GM21723 (cell line): ENCODE results near the gene CMIP.
"Not testable (repeated sequence)": the region's sequence is repeated elsewhere in the genome, so short reads cannot be mapped to it uniquely, and the experiment has no call there.

Experiments used
- ATAC-seq: cut with Tn5 transposase; IDR thresholded peaks from one replicate; pipeline ENCODE4 v1.9.1; 2021; ENCODE audit warnings: mild to moderate bottlenecking, moderate library complexity; ENCODE audit not compliant: unreplicated experiment

The CMIP gene

DNA sequence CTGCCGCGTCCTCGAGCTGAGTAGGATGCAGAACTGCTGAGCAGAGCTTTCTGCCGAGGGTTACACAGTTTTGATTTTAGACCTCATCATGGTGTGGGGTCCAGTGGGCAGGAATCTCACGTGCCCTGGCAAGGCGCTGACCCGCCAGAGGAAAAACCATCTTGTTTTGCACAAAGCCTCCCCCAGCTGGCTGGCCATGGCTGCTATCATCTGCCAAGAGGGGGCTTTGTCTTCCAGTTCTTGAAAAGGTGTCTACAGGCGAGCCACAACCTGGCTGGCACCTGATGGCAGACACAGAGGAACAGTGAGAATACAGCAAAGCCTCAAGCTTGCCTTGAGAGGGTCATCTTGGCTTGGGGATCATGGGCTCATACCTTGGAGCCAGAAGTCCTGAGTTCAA lies 118.3 kb downstream of the CMIP start:
- no peak for ATAC-seq

DNA sequence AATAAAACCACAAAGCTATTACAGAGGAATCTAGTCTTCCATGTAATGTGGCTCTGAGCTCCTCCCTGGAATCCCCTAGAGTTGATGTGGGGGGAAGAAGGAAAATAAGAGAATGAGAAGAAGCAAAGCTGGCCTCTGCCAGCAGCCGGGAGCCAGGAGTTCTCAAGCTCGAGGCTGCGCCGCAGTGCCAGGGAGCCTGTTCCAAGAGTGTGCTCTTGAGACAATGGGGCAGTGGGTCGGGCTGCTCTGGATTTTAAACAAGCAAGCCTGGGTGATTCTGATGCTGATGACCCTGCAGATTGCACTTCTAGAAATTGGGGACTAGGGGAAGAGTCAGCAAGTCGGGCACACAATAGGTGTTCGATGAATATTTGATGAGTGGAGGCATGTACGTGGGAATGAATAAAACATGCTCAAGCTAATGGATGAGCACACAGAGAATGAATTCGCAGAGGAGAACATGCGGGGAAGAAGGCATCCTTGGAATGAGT lies 119.9 kb downstream of the CMIP start:
- no peak for ATAC-seq

DNA sequence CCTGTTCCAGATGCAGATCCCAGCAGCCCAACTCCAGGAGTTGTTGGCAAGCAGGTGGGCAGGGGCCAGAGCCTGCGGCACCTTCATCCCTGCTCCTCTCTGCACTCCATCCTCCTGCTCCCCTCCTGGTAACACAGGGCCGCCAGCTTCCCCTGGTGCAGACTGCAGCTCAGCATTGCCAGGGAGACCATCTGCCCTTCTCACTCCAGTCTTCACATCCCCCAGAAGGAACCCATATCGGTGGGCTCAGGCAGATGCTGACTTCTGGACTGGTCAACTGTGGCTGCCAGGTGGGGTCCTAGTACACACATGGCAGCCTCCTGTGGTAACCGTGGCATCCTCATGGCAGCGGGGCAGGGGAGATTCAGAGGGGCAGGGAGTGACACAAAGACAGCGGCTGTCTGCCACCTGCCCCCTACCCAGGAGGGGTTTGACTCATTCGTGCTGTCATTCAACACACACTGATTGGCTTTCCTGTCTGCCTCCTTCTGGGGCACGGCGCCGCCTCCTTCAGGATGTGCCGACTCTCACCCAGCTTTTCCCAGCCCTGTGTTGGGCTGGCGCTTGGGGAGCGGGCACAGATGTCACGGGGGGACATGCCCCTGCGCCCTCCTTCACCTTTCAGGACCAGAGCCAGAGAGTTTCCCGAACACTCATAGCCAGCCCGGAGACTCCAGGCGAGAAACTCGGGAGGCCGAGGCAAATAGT lies 120.9 kb downstream of the CMIP start:
- no peak for ATAC-seq

DNA sequence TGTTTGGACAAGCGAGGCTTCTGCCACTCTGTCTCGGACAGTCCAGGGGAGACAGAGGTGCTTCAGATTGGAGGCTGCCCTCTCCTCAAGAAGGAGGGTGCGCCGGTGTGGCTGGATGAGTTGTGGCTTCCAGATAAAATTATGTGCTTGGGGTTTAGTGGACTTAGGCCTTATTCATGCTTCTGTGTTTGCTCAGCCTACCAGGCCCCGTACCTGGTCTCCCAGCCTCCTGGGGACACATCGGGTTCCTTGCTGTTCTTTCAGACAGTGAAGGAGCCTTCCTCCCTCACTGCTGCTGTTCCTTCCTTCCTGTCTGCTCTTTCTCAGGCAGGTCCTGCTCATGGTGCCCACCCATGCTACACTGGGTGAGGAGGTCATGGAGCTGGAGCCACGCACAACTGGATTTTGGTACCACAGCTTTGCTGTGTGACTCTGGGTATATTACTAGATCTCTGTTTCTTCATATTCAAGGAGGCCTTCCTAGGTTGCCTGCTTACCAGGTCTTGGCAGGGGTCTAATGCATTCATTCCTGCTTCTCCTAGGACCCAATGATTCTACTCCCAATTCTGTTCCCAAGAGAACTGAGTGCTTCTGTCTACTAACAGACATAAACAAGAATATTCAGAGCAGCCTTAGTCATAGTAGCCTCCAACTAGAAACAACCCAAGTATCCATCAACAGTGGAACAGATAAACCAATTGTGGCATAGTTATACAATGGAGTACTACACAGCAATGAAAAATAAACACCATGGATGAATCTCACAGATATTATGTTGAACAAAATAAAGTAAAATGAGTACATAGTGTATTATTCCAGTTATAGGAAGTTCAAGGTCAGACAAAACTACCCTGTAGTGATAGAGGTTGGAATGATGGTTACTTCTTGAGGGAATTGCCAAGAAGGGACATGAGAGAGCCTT lies 121.7 kb downstream of the CMIP start:
- no peak for ATAC-seq

DNA sequence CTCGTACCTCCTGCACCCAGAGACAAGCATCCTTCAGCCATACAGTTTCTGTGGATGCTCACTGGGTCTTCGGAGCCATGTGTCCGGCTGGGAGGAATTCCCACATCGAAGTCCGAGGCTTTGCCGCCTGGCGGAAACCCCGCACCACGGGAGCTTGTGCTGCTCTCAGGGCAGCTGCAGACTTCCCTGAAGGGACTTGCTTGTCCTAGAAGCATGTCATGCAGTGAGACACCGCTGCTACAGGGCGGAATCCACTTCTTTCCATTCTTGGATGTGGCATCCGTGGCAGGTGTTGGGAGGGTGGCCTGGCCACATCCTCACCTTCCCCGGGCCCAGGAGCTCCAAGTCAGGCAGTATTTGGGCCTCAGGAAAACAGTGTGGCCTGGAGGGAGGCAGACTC lies 122.5 kb downstream of the CMIP start:
- no peak for ATAC-seq

DNA sequence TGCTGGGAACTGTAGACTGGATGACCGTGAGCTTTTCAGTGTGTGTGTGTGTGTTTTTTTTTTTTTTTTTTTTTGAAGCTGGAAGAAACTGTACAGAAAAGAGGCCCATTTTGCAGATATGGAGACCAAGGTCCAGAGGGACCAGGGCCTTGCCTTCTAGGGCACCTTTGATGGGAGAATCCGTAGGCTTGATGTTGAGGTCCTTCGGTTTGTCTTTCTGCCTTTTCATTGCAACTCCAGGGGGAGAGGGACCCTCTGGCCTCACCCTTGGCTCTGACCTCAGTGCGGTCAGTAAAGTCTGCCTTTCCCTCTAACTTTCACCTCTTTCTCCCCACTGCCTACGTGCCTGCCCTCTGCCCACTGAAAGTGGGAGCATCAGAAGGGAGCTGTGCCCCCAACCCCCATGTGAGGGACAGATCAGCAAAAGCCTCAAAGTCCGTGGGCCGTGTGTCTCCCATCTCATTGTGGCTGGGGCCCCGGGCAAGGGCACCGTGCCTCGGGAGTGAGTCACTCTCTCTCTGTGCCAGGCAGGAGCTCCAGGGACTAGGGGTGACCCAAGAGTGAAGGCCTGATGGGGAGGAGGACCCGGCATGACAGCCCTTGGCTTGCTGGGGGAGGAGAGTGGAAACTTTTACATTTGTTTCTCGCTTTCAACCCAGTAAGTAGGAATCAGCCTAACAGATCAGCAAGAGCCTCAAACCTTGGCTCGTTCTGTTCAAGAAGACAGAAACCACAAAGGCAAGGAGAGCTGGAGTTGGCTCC lies 123.6 kb downstream of the CMIP start:
- ATAC-seq = no peak

DNA sequence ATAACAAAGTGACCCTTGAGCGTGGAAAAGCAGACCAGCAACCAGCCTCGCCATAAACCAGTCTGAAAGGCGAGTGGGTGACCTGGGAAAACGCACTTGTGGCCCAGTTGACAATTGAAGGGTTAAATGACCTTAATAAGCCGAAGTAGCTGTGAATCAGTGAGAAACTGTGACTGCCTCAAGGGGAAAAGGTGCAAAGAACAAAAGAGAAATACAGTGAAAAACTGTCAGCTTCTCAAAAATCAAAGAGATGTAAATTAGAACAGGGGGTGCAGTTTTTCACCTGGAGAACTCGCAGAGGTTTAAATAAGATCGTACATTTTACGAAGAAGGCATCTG lies 124.1 kb downstream of the CMIP start:
- ATAC-seq = no peak

DNA sequence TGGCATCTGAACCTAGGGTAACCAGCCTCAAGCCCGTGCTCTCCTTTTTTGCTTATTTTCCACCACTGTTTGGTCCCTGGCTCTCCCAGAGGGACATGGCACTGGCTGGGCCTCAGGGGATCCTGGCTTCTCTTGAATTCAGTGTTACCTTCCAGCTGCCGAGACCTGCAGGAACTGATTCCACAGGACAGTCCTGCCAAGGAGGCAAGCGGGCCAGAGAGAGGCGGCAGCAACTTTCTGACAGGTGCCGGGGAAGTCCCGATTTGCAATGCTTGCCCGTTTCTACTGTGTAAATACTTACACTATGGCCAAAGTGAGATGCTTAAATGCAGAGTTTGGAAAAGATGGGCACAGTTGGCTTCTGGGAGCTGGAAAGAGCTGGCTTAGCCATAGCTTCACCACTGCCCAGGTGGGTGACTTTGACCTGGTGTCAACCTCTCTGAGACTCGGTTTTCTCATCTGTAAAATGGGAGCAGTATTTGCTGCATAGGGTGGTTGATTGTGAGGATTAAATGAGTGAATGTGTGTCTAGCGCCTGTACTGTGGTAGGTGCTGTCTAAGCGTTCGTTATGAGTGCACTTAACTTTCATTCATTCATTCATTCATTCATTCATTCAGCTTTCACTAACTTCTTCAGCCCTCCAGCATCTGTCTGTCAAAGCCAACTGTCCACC lies 124.9 kb downstream of the CMIP start:
- no peak for ATAC-seq

DNA sequence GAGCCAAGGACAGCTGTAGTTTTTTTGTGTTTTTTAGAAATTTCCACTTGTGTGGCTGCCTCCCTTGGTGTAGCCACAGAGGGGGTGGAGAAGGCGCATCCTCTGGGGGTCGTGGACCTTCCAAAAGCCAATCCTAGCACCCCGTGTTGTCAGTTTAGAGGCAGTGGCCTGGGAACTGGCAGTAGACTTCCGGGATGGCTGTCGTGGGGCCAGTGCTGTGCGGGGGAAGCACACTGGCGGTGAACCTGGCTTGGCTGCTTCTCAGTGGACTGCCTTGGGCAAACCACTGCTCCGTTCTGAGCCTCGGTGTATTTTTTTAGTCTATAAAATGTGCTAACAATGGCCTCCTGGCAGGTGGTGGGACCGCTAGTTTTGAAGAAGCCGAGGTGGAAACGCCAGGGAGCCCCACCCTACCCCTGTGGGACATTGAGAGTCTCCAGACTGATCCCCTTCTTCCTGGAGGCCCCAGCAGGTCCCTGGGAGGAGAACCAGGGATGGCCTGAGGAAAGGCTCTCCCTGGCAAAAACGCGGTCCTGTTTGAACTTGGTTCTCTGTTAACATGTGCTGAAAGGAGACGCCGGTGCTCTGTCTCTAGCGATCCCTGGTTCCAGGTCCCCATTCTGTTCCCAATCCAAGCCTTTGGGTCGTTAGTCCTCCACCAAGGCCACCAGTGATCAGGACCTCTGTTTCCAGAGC lies 125.7 kb downstream of the CMIP start:
- no peak for ATAC-seq

DNA sequence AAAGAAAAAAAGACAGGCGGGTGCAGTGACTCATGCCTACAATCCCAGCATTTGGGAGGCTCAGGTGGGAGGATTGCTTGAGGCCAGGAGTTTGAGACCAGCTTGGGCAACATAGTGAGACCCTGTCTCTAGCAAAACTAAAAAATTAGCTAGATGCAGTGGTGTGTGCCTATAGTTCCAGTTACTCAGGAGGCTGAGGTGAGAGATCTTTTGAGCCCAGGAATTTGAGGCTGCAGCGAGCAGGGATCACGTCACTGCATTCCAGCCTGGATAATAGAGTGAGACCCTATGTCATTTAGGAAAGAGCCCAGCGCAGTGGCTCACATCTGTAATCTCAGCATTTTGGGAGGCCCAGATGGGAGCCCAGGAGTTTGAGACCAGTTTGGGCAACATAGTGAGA lies 126.6 kb downstream of the CMIP start:
- ATAC-seq = no peak

DNA sequence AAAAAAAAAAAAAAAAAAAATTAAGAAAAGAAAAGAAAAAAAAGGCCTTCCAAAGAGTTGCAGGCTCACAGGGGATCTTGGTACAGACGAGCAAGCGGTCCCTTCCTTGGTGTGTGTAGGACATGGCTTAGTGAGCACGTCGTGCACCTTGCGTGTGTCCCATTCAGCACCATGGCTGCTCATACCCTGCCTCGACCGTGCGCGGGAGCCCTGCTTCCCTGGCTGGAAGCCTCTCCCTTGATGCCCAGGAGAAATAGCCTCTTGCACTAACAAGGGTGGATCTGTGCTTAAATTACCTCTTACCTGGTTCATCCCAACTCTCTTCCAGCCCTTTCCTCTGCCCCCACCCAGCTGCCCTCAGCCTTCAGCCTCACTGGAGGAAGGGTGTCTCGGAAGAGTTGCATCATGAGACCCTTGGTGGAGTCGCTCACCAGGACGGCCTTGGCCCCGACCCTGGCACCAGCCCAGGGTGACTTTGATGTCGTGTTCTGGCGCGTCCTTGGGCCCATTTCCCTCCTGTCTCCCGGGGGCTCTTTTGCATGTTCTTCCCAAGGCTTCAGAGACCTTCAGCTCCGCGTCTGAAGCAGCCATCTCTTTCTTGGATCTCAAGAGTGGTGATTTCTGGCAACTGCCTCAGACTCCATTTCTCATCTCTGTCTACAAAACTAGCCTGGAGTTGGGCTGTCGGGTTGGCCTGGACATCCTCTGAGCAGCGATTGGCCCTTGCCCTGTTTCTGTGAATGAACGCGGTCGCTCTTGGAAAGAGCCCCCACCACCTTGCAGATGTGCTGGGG lies 127.2 kb downstream of the CMIP start:
- no peak for ATAC-seq

DNA sequence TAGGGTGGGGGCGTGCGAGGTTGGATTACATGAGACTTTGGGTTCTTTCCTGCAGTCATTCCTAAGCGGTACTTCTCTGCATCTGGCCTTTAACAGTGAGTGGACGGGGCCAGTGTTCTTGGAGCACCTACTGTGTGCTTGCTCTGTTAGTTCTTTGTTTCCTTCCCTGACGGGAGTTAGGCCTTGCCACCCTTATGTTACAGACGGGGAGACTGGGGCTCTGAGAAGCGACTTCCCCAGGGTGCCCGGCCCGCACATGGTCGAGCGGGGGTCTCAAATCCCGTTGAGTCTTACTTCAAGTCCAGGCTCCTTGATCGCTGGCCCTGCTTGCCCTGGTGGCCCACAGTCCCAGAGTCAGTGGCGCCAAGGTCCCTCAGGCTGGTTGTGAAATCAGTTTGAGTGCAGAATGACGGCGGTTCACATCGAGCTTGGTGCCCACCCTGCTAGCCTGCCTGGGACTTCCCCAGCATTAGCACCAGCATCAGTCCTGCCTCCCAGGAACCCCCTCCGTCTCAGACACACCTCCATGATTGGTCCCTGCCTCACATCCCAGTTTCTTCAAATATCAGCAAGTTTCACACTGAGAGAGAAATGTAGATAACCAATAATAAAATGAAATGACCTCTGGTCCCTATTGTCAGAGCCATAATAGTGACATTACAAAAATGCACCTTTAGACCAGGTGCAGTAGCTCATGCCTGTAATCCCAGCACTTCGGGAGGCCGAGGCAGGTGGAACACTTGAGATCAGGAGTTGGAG lies 128.0 kb downstream of the CMIP start:
- ATAC-seq = no peak

DNA sequence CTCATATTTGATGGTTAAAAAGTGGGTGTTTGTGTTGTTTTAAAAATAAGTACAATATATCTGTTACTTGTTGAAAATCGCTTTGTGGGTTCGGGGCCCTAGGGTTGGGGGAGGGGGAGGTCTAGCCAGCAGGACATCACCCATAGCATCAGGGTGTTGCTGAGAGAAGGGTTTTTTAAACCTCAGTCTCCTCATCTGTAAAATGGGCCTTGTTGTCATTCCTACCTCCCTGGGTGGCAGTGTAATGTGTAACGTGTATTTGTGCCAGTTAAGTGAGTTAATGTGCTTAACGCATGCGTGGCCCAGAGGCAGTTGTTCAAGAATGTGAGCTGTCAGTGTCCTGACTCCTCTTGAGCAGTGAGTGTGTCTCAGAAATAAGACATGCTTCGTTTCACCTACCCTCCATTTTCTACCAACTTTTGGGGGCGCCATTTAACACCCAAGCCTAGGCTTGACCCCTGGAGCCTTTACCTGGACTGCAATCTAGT lies 129.0 kb downstream of the CMIP start:
- no peak for ATAC-seq

DNA sequence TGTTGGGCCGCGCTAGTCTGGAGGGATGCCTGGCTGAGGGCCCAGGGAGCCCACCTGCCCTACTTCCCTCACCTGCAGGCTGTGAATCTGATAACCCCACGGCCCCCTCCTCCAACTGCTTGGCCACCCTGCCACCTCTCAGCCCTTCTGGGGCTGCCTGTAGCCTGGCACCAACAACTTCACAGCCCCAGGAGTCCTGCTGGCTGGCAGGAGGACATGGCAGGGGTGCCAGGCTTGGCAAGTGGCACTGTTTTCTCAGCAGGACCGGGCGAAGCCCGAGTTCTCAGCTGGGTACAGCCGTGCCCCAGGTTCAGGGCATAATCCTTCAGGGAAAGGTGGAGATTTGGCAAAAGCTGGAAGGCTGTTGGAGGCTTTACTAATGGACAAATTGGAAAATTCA lies 129.6 kb downstream of the CMIP start:
- ATAC-seq = no peak

DNA sequence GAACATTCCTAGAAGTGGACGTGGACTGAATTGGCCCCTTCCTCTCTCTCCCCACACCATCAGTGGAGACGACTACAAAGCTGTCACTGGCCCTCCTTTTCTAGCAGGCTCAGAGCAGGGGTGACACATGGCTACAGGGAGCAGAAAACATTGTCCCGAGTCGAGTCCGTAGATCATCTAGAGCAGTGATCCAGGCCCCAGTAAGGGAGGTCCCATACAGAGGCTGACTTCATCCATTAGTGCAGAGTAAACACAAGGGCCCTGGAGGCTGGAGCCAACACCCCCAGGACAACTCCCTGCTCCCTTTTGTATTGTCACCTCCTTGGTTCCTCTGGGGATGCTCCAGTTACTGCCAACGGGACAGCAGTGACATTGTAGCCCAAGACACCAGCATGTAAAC lies 130.7 kb downstream of the CMIP start:
- no peak for ATAC-seq

DNA sequence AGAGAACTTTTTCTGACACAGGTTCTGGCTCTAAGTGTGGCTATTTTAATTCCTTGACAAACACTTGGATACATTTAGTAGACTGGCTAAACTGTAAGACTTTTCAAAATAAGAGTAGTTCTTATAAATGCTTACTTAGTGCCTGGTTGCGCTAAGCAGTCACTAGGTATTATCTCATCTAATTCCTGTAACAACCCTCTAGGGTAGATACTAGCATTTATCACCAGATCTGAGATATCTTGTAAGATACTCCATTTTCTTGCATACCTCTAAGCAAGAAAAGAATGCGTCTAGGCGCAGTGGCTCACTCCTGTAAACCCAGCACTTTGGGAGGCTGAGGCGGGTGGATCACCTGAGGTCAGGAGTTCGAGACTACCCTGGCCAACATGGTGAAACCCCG lies 131.2 kb downstream of the CMIP start:
- ATAC-seq = no peak

DNA sequence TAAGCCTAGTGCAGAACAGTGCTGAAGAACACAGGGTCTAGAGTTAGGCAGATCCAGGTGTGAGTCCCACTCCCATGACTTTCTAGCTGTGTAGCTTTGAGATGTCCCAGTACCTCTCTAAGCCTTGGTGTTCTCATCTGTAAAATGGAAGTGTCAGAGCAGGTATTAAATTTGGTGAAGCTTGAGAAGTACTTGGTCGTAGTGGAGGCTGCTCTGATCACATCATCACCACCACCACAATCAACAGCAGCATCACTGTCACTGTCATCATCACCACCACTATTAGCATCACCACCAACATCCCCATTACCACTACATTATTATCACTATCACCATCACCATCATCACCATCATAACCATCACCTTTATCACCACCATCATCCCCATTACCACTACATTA lies 132.1 kb downstream of the CMIP start:
- ATAC-seq = no peak

DNA sequence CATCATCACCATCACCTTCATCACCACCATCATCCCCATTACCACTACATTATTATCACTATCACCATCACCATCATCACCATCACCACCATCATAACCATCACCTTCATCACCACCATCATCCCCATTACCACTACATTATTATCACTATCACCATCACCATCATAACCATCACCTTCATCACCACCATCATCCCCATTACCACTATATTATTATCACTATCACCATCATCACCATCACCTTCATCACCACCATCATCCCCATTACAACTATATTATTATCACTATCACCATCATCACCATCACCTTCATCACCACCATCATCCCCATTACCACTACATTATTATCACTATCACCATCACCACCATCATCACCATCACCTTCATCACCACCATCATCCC lies 132.7 kb downstream of the CMIP start:
- ATAC-seq = not testable (repeated sequence)

DNA sequence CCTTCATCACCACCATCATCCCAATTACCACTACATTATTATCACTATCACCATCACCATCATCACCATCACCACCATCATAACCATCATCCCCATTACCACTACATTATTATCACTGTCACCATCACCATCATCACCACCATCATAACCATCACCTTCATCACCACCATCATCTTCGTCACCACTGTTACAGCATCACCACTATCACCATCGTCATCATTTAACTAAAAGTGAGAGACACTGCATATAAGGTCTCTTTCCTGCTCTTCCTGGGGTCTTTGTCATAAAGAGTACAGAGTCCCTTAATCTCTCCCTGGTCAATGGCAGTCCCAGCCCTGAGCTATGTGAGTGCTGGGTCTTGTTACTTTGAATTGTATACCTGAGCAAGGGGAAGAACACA lies 133.5 kb downstream of the CMIP start:
- no peak for ATAC-seq
